Measurements from ENCODE around the gene STAP1.
"Not testable (repeated sequence)": the region's sequence is repeated elsewhere in the genome, so short reads cannot be mapped to it uniquely, and the experiment has no call there.

Gene STAP1

GRCh38 chr4:67624939-67625338, 66.4 kb downstream of the STAP1 start:
- no peak for DNase-seq (ENCODE audit: low spot score)

GRCh38 chr4:67632492-67632891, 74.0 kb downstream of the STAP1 start:
- DNase-seq (ENCODE audit: low spot score), result no peak

- DNase-seq (ENCODE audit: low spot score), result no peak
Observed at GRCh38 chr4:67634741-67635140, 76.2 kb downstream of the STAP1 start.

- DNase-seq (ENCODE audit: low spot score), result no peak
Observed at GRCh38 chr4:67635331-67635730, 76.8 kb downstream of the STAP1 start.

GRCh38 chr4:67636978-67637377, 78.5 kb downstream of the STAP1 start:
- not testable (repeated sequence) for DNase-seq (ENCODE audit: low spot score)

GRCh38 chr4:67638136-67638535, 79.6 kb downstream of the STAP1 start:
- DNase-seq (ENCODE audit: low spot score), result no peak

- no peak for DNase-seq (ENCODE audit: low spot score)
Observed at GRCh38 chr4:67651536-67651935, 93.0 kb downstream of the STAP1 start.

Data from AG20443 (cell line).